ENCODE data around the gene AASS.

Gene AASS

DNA sequence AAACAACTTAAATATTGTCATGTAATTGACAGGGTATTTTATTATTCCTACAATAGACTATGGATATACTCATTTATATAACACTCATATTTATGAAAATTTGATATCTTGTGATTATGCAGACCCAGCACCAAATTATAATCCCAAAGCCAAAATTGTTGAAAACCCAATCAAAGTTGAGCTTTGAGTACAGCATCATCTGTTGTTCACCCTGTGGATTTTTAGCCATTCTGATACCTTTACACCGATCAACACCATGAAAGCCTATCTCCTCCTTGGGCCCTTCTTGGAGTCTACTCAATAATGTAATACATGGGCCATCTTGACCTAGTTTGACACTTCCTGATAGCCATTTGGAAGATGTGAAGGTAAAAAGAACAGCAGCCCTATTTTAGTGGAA is 49.5 kb downstream of the AASS start:
- no peak for DNase-seq (ENCODE audit: low spot score)
- TF ChIP-seq CTCF (IDR thresholded peaks at IDR 0.05; ENCODE audit: borderline replicate concordance, control extremely low read depth, extremely low read depth, insufficient read depth, missing control alignments): no peak
- in situ Hi-C loops (cut with MboI; ENCODE audit: low sequenced_read_pairs, unreplicated experiment): loop anchor here (25.0 kb wide), 1 partner anchor 443 kb away; no protein-coding TSS in a partner anchor

GRCh38 chr7:122092964-122093797 is 50.9 kb downstream of the AASS start:
- DNase-seq (ENCODE audit: low spot score): peak; percentile 13
- peak; percentile 81 for TF ChIP-seq CTCF (IDR thresholded peaks at IDR 0.05; ENCODE audit: borderline replicate concordance, control extremely low read depth, extremely low read depth, insufficient read depth, missing control alignments)
- in situ Hi-C loops (cut with MboI; ENCODE audit: low sequenced_read_pairs, unreplicated experiment): loop anchor here (25.0 kb wide), 1 partner anchor 444 kb away; no protein-coding TSS in a partner anchor

DNA sequence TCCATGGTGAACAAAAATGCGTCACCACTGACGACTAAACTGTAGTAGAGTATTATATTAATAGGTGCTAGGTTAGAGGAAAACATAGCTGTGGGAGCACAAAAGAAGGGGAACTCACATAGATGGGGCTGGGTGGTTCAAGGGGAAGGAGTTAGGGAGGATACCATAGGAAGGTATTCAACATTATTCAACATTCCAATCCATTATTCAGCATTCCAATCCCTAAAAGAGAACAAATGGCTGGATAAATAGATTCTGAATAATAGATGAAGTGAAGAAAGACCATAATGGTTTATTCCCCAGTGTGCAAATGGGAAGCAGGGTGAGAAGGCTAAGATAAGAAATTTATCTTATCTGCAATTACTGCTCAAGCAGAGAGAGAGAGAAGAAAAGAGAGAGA is 61.4 kb downstream of the AASS start:
- DNase-seq (ENCODE audit: low spot score): no peak
- in situ Hi-C loops (cut with MboI; ENCODE audit: low sequenced_read_pairs, unreplicated experiment): loop anchor here (25.0 kb wide), 1 partner anchor 455 kb away; no protein-coding TSS in a partner anchor
- no peak for TF ChIP-seq CTCF (IDR thresholded peaks at IDR 0.05; ENCODE audit: borderline replicate concordance, control extremely low read depth, extremely low read depth, insufficient read depth, missing control alignments)

GRCh38 chr7:122082160-122082559 is 61.9 kb downstream of the AASS start:
- TF ChIP-seq CTCF (IDR thresholded peaks at IDR 0.05; ENCODE audit: borderline replicate concordance, control extremely low read depth, extremely low read depth, insufficient read depth, missing control alignments): no peak
- in situ Hi-C loops (cut with MboI; ENCODE audit: low sequenced_read_pairs, unreplicated experiment): loop anchor here (25.0 kb wide), 1 partner anchor 455 kb away; no protein-coding TSS in a partner anchor
- DNase-seq (ENCODE audit: low spot score): no peak

DNA sequence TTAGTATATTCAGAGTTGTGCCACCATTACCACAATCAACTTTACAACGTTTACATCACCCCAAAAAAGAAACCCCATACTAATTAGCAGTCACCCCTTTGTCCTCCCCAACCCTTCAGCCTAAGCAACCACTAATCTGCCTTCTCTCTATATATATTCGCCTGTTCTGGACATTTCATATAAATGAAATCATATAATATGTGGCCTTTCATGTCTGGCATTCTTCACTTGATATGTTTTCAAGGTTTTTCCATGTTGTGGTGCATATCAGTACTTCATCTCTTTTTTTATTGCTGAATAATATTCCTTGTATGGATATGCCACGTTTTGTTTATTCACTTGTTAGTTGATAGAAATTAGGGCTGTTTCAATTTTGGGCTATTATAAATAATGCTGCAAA is 70.4 kb downstream of the AASS start:
- in situ Hi-C loops (cut with MboI; ENCODE audit: low sequenced_read_pairs, unreplicated experiment): no loop called here
- no peak for DNase-seq (ENCODE audit: low spot score)
- no peak for TF ChIP-seq CTCF (IDR thresholded peaks at IDR 0.05; ENCODE audit: borderline replicate concordance, control extremely low read depth, extremely low read depth, insufficient read depth, missing control alignments)

DNA sequence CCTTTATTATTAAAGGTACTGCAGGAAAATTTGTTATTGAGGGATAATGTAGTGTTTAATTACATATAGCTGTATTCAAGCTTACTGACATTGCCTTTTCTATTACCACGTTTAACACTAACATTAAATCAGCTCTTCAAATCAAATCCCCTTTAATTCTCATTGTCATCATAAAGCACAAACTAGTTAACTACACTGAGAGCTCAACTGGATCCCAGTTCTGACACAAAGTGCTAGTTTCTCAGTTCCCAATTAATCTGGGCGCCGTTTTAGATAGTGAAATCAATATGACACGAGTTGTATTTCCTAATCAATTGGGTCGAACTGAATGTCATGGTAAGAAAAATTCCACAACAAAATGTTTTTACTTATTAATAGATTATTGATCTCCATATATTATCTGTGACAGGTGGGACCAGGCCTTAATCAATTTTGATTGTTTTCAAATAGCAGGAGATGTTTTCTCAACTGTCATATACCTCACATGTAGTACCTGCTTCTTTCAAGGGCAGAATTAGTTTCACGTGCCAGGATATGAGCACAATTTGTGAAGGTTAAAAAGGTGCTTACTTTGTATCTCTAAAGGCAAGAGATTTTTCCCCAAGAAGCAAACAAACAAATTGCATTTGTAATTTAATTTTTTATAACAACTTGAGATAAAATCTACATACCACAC is 71.0 kb downstream of the AASS start:
- no peak for DNase-seq (ENCODE audit: low spot score)
- in situ Hi-C loops (cut with MboI; ENCODE audit: low sequenced_read_pairs, unreplicated experiment): no loop called here
- TF ChIP-seq CTCF (IDR thresholded peaks at IDR 0.05; ENCODE audit: borderline replicate concordance, control extremely low read depth, extremely low read depth, insufficient read depth, missing control alignments): no peak

All from GM13976 (cell line).